Keratinocyte (primary cell): Measurements from ENCODE around the gene PRELID1. TPM values are rescaled to one million over a fixed set of nuclear protein-coding genes. Genes with fewer than 3 reads are reported as not detected.

Source experiments
- DNase-seq: peaks from one replicate; pipeline ENCODE4 v3.0.0-alpha.2; 2011; ENCODE audit warnings: low read depth, missing footprints, low spot score
- FAIRE-seq: peaks from 2 replicates; lab custom pipeline; 2011; peaks lifted over from hg19 to GRCh38; lab: Jason Lieb, UNC
- H2AFZ ChIP-seq: 2 replicates; pipeline ENCODE4 v1.6.0; 2012; ENCODE audit warnings: low read length, control low read depth, inconsistent platforms; ENCODE audit not compliant: control insufficient read depth
- H3K27ac ChIP-seq: 2 replicates; pipeline ENCODE4 v1.5.1; 2011; ENCODE audit warnings: low read length; ENCODE audit not compliant: control insufficient read depth, insufficient read depth
- H3K27me3 ChIP-seq: 3 replicates; pipeline ENCODE4 v1.6.0; 2011; ENCODE audit warnings: low read length; ENCODE audit not compliant: control insufficient read depth, insufficient read depth; ENCODE audit errors: extremely low read depth
- H3K36me3 ChIP-seq, 2 experiments: 2 replicates in 1 of 2; 3 replicates in 1 of 2; pipeline ENCODE4 v1.5.1; 2011; ENCODE audit warnings: low read length in 2 of 2, mild to moderate bottlenecking in 1 of 2; ENCODE audit not compliant: control insufficient read depth in 2 of 2, insufficient read depth in 2 of 2; ENCODE audit errors: extremely low read depth in 1 of 2
- H3K4me1 ChIP-seq: 3 replicates; pipeline ENCODE4 v1.5.1; 2011; ENCODE audit warnings: low read length; ENCODE audit not compliant: control insufficient read depth, insufficient read depth; ENCODE audit errors: extremely low read depth
- H3K4me2 ChIP-seq: 3 replicates; pipeline ENCODE4 v1.6.0; 2011; ENCODE audit warnings: low read depth, low read length; ENCODE audit not compliant: control insufficient read depth, insufficient read depth; ENCODE audit errors: extremely low read depth
- H3K4me3 ChIP-seq, 3 experiments: fragments of 200-600 bp in 1 of 3; sonication (generic) in 1 of 3; 2 replicates in 2 of 3; 3 replicates in 1 of 3; pipeline ENCODE4 v1.5.1; 2011 to 2016; ENCODE audit warnings: low read length in 3 of 3, mild to moderate bottlenecking in 3 of 3, control low read depth in 2 of 3, inconsistent platforms in 1 of 3, low read depth in 1 of 3, mixed read lengths in 1 of 3, mixed run types in 1 of 3, moderate library complexity in 1 of 3; ENCODE audit not compliant: control insufficient read depth in 2 of 3, insufficient read depth in 2 of 3; ENCODE audit errors: extremely low read depth in 1 of 3
- H3K79me2 ChIP-seq: 2 replicates; pipeline ENCODE4 v1.6.0; 2012; ENCODE audit warnings: low read length; ENCODE audit not compliant: control insufficient read depth, insufficient read depth
- H3K9ac ChIP-seq: 3 replicates; pipeline ENCODE4 v1.6.0; 2011; ENCODE audit warnings: low read length; ENCODE audit not compliant: control insufficient read depth, insufficient read depth; ENCODE audit errors: extremely low read depth
- H3K9me1 ChIP-seq: 3 replicates; pipeline ENCODE4 v1.6.0; 2011; ENCODE audit warnings: low read length; ENCODE audit not compliant: control insufficient read depth, insufficient read depth; ENCODE audit errors: extremely low read depth
- H3K9me3 ChIP-seq: 2 replicates; pipeline ENCODE4 v1.5.1; 2012; ENCODE audit warnings: low read depth, low read length; ENCODE audit not compliant: control insufficient read depth
- H4K20me1 ChIP-seq: 3 replicates; pipeline ENCODE4 v1.6.0; 2011; ENCODE audit warnings: low read length; ENCODE audit not compliant: control insufficient read depth, insufficient read depth; ENCODE audit errors: extremely low read depth
- EZH2 ChIP-seq: IDR thresholded peaks from one replicate; pipeline ENCODE4 v1.6.1; 2012; ENCODE audit warnings: inconsistent platforms, mild to moderate bottlenecking, low read length, moderate library complexity
- dilution Hi-C: fragments of 300-500 bp; cut with MboI; formaldehyde crosslinking; loops from one replicate; pipeline ENCODE4 v1.7.0; 2020; ENCODE audit warnings: low sequenced_read_pairs; ENCODE audit not compliant: extremely low pct_ligation_motif_present
- polyA plus RNA-seq, 5 experiments: library from polyadenylated mRNA; depleted of rRNA in 3 of 5; stranded (reverse) in 3 of 5; stranded (forward) in 1 of 5; unstranded in 1 of 5; fragments of >200 nt; gene quantifications; 1 replicate in 1 of 5; 2 replicates in 3 of 5; 3 replicates in 1 of 5; pipeline versions ENCODE4 v1.2.1 to v1.2.3, GENCODE V29; 2011 to 2012; ENCODE audit warnings: missing spikeins in 2 of 5, low read depth in 1 of 5, low replicate concordance in 1 of 5
- TF ChIP-seq, protein P1 (sequence below), 3 experiments: IDR thresholded peaks in 1 of 3; conservative IDR thresholded peaks in 1 of 3; optimal IDR thresholded peaks in 1 of 3; 2 replicates in 2 of 3; 3 replicates in 1 of 3; pipeline versions ENCODE3 to v1.5.1; 2011; ENCODE audit warnings: low read length in 3 of 3, mild to moderate bottlenecking in 3 of 3, moderate library complexity in 2 of 3, control low read depth in 1 of 3, inconsistent platforms in 1 of 3; ENCODE audit not compliant: insufficient read depth in 2 of 3; ENCODE audit errors: extremely low read depth in 1 of 3

PRELID1 gene
- polyA plus RNA-seq, 1 donor (not counting 4 experiments of a cell fraction or from before 2014, with no cell fraction given) = 245 TPM

DNA sequence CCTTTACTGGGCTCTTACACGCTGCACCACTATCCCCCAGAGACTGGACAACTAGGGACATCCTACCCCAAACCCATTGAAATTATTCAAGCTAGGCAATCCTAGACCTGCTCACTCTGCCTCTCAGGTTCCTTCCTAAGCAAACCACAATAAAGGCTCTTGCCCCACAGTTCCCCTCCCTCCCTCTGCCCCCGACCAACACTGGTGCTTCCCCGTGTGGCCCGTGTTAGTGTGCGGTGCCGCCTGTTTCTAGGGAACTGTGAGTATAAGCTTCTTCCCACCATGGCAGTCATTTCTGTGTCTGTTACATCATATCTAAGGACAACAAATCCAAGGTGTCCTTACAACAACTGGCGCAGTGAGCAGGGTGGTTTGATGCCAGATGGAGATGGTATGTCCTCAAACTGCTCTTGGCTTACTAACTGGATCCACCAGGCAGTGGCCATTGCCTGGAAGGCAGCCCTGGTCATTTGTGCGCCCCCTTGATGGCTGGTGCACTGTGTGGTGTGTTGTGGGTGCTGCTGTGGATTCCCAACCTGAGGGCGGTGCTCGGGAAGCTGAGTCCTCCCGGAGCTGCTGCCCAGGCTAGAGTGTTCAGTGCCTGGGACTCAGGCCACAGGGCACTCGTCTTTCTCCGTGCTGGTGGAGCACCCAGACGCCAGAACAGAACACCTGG, 16.5 kb downstream of the PRELID1 start:
- Histone ChIP-seq H3K27ac (no peak overlapping the region), H3K79me2 (no peaks in the 10 kb centered on the region), H3K9ac (no peak overlapping the region), H3K4me2 (no peak overlapping the region), H3K4me1 (no peaks in the 10 kb centered on the region), H3K9me1 (peaks cover 3% of the 10 kb centered on the region), H3K27me3 (no peaks in the 10 kb centered on the region), H3K36me3 (peaks cover 0 to 3% of the 10 kb centered on the region in 2 experiments), H2AFZ (no peak overlapping the region), H3K4me3 (no peak overlapping the region), H4K20me1 (no peaks in the 10 kb centered on the region), H3K9me3 (no peaks in the 10 kb centered on the region)
- dilution Hi-C loops = no loop called here
- FAIRE-seq = no peak
- TF ChIP-seq, protein P1, sequence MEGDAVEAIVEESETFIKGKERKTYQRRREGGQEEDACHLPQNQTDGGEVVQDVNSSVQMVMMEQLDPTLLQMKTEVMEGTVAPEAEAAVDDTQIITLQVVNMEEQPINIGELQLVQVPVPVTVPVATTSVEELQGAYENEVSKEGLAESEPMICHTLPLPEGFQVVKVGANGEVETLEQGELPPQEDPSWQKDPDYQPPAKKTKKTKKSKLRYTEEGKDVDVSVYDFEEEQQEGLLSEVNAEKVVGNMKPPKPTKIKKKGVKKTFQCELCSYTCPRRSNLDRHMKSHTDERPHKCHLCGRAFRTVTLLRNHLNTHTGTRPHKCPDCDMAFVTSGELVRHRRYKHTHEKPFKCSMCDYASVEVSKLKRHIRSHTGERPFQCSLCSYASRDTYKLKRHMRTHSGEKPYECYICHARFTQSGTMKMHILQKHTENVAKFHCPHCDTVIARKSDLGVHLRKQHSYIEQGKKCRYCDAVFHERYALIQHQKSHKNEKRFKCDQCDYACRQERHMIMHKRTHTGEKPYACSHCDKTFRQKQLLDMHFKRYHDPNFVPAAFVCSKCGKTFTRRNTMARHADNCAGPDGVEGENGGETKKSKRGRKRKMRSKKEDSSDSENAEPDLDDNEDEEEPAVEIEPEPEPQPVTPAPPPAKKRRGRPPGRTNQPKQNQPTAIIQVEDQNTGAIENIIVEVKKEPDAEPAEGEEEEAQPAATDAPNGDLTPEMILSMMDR (optimal IDR thresholded peaks at IDR 0.05 in 1 of 3, IDR thresholded peaks at IDR 0.05 in 1 of 3, conservative IDR thresholded peaks at IDR 0.05 in 1 of 3; ENCODE audit: extremely low read depth in 1 of 3, insufficient read depth in 2 of 3, low read length in 3 of 3) = no peak
- TF ChIP-seq EZH2 = no peak
- DNase-seq = no peak

DNA sequence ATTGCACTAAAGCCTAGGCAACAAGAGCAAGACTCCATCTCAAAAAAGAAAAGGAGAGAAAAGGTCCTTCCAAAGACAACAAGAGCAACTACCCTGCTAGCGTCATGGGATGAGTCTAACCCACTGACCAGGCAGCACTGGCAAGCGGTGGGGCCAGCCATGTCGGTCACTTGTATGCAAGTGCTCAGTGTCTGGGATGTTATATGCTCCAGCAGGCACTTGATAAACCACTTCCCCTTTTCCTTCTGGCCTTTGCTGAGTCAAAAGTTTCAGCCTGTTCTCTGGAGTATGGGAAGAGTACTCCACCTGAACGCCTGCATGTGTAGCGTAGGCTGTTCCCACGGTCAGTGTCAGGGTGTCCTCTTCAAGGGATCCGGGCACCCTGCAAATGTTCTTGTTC, 17.3 kb downstream of the PRELID1 start:
- FAIRE-seq = no peak
- H3K36me3 ChIP-seq = peaks cover 0 to 3% of the 10 kb centered on the region in 2 experiments
- dilution Hi-C loops = no loop called here

More for the DNA sequence above, 17.3 kb downstream of the PRELID1 start:
- H2AFZ ChIP-seq = no peak overlapping the region
- no peak overlapping the region for H3K27ac ChIP-seq
- H3K9me1 ChIP-seq = peaks cover 3% of the 10 kb centered on the region
- H3K4me2 ChIP-seq = no peak overlapping the region
- H3K9me3 ChIP-seq = no peaks in the 10 kb centered on the region
- no peaks in the 10 kb centered on the region for H3K4me1 ChIP-seq
- H4K20me1 ChIP-seq = no peaks in the 10 kb centered on the region
- TF ChIP-seq, protein P1 (optimal IDR thresholded peaks at IDR 0.05 in 1 of 3, IDR thresholded peaks at IDR 0.05 in 1 of 3, conservative IDR thresholded peaks at IDR 0.05 in 1 of 3; ENCODE audit: extremely low read depth in 1 of 3, insufficient read depth in 2 of 3, low read length in 3 of 3) = no peak
- no peak for TF ChIP-seq EZH2
- no peaks in the 10 kb centered on the region for H3K27me3 ChIP-seq
- no peak overlapping the region for H3K9ac ChIP-seq
- no peaks in the 10 kb centered on the region for H3K79me2 ChIP-seq
- H3K4me3 ChIP-seq = no peak overlapping the region
- no peak for DNase-seq
